GM10266 (cell line): ENCODE measurements around the gene ZSCAN5B.
"Not testable (repeated sequence)": the region's sequence is repeated elsewhere in the genome, so short reads cannot be mapped to it uniquely, and the experiment has no call there.

ENCODE experiments used
- DNase-seq: peaks from one replicate; pipeline ENCODE4 v3.0.0; 2012; ENCODE audit errors: extremely low spot score
- TF ChIP-seq, protein P1 (sequence below): IDR thresholded peaks from 2 replicates; pipeline ENCODE4 v1.5.1; 2012; ENCODE audit warnings: mild to moderate bottlenecking, low read depth; ENCODE audit not compliant: control insufficient read depth, insufficient read depth; ENCODE audit errors: missing control alignments

Gene ZSCAN5B, protein sequence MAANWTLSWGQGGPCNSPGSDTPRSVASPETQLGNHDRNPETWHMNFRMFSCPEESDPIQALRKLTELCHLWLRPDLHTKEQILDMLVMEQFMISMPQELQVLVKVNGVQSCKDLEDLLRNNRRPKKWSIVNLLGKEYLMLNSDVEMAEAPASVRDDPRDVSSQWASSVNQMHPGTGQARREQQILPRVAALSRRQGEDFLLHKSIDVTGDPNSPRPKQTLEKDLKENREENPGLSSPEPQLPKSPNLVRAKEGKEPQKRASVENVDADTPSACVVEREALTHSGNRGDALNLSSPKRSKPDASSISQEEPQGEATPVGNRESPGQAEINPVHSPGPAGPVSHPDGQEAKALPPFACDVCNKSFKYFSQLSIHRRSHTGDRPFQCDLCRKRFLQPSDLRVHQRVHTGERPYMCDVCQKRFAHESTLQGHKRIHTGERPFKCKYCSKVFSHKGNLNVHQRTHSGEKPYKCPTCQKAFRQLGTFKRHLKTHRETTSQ

DNA sequence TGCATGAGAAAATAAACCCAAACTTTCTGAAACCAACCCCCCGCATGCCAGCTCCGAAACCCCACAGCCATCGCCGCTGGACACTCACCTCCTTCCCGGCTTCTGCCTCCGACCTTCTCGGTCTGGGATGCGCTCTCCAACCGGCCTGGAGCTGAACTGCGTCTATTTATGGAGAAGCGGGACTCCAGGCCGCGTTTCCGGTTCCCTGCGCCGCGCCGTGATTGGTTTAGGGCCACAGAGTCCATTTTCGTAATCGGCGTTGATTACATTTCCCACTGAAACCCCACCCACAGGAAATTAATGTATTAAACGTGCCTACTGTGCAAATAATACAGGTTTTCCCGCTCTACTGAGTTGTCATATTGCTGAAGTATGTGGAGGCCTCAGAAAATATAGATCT is at the start of gene ZSCAN5B:
Gene ZSCAN5B (minus strand): TSS at position 138 of the 400 bp plus-strand sequence. CDS start 4,731 bp downstream, outside the sequence.
- not testable (repeated sequence) for DNase-seq

DNA sequence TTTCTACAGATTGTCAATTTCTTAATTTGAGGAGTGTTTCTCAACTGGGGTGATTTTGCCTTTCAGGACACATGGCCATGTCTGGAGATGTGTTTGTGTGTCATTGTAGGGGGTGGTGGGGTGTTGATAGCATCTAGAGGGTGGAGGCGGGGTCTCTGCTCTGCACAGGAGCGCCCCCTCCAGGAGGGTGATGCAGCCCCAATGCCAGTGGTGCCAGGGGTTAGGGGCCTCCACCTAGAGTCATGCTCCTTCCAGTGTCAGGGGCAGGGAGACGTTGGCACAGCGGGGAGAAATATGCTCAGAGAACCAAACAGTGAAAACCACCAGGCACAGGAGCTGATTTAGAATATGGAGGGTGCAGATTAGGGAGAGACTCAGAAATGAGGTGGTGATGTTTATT is 48.2 kb upstream of the ZSCAN5B start:
- DNase-seq, result not testable (repeated sequence)

DNA sequence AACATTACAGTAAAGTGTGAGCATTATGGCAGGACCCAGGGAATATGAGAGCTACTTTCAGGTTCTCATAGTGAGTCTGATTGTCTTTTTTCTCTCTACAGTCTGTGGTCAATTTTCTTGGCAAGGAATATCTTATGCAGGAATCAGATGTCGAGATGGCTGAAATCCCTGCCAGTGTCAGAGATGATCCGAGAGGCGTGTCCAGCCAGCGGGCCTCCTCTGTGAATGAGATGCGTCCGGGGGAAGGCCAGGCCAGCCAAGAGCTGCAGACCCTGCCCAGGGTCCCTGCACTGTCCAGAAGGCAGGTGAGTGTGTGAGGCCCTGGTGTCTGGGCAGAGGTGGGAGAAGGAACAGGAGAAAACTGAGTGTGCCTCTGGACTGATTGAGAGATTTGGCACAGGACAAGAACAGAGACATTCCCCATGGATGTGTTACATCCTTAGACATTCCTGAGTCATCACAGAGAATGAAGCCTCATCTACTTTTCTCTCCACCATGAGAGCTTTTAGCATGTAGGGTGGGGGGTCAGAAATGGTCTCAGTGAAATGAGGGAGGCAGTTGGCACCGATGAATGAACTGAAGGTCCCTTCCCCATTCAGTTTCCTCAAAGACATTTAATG is 47.6 kb upstream of the ZSCAN5B start:
- TF ChIP-seq, protein P1, sequence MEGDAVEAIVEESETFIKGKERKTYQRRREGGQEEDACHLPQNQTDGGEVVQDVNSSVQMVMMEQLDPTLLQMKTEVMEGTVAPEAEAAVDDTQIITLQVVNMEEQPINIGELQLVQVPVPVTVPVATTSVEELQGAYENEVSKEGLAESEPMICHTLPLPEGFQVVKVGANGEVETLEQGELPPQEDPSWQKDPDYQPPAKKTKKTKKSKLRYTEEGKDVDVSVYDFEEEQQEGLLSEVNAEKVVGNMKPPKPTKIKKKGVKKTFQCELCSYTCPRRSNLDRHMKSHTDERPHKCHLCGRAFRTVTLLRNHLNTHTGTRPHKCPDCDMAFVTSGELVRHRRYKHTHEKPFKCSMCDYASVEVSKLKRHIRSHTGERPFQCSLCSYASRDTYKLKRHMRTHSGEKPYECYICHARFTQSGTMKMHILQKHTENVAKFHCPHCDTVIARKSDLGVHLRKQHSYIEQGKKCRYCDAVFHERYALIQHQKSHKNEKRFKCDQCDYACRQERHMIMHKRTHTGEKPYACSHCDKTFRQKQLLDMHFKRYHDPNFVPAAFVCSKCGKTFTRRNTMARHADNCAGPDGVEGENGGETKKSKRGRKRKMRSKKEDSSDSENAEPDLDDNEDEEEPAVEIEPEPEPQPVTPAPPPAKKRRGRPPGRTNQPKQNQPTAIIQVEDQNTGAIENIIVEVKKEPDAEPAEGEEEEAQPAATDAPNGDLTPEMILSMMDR, result no peak
- no peak for DNase-seq

DNA sequence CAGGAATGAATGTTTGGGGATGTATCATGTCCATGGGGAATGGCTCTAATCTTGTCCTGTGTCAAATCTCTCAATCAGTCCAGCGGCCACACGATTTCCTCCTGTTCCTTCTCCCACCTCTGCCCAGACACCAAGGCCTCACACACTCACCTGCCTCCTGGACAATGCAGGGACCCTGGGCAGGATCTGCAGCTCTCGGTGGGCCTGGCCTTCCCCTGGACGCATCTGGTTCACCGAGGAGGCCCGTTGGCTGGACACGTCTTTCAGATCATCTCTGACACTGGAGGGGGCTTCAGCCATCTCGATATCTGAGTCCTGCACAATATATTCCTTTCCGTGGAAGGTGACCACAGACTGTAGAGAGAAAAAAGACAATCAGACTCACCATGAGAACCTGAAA is 25.9 kb upstream of the ZSCAN5B start:
- TF ChIP-seq, protein P1, result no peak
- DNase-seq, result no peak

DNA sequence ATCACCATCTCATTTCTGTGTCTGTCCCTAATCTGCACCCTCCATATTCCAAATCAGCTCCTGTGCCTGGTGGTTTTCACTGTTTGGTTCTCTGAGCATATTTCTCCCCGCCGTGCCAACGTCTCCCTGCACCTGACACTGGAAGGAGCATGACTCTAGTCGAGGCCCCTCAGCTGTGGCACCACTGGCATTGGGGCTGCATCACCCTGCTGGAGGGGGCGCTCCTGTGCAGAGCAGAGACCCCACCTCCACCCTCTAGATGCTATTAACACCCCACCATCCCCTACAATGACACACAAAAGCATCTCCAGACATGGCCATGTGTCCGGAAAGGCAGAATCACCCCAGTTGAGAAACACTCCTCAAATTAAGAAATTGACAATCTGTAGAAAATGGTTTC is 25.3 kb upstream of the ZSCAN5B start:
- TF ChIP-seq, protein P1, result no peak
- DNase-seq, result no peak

DNA sequence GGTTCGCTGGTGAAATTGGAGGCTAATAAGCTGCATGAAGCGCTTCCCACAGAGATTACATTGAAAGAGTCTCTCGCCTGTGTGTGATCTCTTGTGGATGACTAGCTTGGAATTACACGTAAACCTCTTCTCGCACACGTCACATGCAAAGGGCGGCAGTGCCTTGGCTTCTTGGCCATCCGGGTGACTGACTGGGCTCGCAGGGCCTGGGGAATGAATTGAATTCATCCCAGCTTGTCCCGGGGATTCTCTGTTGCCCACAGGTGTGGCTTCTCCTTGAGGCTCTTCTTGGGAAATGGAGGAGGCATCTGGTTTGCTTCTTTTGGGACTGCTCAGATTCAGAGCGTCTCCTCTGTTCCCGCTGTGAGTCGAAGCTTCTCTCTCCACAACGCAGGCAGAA is 24.3 kb upstream of the ZSCAN5B start:
- TF ChIP-seq, protein P1, result no peak
- no peak for DNase-seq

DNA sequence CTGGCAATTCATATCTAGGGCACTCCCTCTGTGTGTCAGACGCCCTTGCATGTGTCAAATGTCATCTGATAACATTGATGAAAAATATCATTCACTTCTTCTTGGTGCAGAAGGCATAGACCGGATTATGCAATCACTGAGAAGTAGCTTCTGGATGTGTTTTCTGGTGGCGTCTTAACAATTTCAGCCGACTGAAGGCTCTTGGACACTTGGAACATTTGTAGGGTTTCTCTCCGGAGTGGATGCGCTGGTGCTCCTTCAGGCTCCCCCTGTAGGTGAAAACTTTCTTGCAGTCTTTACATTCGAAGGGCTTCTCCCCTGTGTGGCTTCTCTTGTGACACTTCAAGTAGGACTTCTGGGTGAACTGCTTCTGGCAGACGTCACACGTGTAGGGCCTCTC is 23.9 kb upstream of the ZSCAN5B start:
- DNase-seq, result not testable (repeated sequence)

DNA sequence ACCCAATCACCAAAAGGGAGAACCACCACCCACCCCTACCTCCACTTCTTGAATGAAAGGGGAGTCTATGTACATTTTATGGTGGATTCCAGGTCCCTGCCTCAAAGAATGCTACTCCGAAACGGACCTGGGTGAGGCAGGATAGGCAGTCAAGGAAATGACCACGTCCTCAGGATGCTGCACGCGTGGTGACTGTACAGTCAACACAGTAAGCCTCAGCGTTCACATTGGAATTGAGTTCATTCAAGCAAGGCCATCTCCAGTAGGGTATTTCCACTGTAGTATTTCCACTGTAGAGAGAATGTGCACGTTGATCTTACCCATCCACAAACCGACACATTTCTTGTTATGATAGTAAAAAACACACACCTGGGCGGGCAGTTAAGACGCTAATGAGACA is 21.4 kb upstream of the ZSCAN5B start:
- DNase-seq, result no peak
- TF ChIP-seq, protein P1, result no peak
